Inflammatory macrophage treated with lipopolysaccharide for 1 hour (primary cell): ENCODE data around the gene NRXN3.

Experiments
- DNase-seq, 2 donors: peaks; one replicate each; pipeline ENCODE4 v3.0.0-alpha.2; 2020 to 2022

NRXN3 gene

DNA sequence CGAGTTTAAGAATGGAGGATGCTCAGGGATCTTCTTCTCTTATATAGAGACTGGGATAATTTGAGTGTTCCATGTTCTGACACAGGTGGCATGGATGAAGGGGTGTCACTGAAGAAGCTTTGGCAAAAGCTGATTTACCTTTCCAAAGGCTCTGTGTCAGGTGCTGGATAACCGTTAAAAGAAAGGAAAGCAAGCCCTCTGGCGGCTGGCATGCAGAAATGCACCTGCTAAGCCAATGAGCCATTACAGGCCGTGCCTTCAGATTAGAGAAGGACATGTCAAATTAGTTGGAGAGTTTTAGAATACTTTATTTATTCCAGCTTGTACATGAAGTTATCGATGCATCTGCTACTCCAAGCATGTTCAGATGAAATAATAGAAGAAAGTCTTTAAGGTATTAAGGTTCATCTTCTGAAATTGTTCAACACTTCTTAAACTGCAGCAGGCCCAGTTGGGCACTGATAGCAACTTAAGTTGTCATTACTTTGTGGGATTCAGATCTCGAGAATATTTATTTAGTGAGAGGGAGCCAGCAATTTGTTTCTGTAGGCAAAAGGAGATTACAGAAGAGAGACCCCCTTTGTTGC lies 678.2 kb downstream of the NRXN3 start:
- peak; percentile 2 to 33 for DNase-seq

DNA sequence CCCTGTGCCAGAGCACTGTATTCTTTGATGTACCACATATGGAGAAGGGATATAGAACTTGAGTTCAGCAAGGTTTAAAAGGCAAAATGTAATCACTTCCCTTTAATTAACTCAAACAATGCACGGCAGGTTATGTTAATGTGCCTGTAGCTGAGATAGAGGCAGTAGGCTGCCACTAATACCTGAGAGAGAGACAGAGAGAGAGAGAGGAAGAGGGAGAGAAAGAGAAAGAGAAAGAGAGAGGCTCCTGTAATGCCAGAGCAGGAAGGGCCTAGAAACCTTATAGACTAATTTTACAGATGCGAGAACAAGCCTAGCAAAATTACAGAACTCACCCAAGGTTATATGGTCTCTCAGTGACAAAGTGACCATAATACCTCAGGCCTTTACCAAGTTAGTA lies 679.8 kb downstream of the NRXN3 start:
- DNase-seq: no peak

DNA sequence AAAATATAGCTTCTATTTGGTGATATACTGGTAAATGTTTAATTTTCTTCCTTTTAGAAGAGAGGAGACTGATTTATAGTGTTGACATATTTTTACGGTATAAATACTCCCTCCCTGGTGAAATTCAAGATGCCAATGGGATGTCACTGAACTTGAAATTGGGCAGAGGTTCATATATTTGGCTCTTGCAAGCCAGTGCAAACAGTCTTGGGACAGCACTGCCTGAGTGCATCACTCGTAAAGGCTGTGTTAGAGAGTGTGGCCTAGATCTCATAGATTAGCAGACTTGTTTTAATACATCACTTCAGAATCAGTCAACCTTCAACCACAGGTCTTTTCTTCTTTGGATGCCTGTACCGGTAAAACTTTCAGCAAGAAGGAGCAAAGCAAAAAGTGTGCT lies 681.0 kb downstream of the NRXN3 start:
- DNase-seq: no peak

DNA sequence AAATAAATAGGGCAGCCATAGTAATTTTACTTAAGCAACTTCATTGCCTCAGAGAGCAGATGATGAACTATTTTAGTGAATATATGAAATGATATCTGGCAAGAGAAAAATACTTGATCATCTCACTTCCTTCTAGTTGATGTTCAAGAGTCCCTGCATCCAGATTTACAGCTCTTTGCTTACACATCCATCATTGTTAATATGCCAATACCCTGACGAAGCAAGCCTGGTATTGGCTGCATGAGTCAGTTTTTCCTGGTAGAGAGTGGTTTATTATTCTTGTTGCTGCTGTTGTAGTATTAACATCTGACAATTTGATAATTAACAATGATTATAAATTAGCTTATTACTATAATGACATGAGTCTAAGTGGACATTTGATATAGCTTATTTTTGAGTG lies 681.9 kb downstream of the NRXN3 start:
- no peak for DNase-seq

DNA sequence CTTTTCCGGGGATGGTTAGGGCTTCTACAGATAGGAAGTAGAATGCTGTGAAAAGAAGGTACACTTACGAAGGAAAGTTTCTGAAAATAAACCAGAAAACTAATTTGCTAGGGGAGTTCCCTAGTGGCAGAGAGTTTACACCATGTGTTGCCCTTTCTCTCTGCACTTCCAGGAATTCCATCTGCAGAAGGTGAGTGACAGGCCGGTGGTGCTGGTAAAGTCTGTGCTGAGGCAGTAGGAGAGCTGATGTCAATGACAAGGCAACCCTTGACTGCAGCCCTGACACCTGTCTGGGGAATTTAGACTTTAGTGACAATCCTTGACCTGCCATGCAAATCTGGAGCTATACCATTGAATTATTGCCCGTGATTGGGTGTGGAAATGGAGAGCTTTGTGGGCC lies 687.8 kb downstream of the NRXN3 start:
- DNase-seq: no peak

DNA sequence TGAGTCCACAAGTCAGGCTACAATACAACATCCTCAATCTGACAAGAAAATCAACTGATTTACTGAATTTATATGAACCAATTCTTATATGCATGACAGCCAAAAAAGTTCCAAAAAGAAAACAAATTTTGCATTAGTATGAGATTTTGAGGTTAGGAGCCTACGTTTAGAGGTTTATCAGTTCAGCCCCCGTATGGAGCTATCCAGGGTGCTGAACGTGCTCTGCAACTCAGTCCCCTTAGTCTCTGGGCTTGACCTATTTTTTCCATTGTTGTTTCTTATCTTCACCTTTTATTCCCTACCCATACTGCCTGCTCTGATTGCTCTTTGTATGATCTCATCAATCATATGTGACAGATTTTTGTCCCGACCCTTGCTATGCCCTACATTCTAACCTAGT lies 693.0 kb downstream of the NRXN3 start:
- peak in 1 of 2 donors; percentile 19 for DNase-seq

DNA sequence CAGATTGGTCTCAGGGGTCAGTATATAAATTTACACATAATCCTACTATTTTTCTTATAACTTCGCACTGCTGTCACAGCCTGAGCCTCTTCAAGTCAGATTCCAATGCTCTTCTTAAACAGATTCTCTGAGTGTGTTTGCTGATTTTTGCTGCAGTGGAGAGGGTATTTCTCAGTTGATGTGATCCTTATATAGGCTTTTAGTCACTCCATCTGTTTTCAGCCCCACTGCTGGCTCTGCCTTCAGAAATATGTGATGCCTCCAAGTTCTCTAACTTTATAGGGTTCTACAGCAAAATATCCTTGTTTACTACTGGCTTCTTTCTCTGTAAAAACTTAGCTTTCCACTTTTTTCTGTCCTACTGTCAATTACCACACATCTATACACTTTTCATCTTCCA lies 702.7 kb downstream of the NRXN3 start:
- DNase-seq: no peak

DNA sequence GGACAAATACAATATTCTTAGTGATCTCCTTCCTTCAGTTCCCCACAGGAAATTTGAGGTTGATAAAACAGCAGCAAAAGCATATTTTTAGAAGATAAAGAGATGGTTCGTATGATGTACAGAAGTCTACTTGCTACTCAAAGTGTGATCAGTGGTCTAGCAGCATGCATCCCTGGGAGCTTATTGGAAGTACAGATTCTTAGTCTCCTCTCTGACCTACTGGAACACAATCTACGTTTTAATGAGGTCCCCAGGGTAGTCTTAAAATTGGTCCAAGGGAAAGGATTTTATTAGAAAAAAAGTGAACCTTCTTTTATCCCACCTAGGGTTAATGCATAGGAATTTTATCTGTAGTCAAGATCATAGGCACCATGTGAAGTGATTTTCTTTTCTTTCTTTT lies 703.4 kb downstream of the NRXN3 start:
- no peak for DNase-seq

DNA sequence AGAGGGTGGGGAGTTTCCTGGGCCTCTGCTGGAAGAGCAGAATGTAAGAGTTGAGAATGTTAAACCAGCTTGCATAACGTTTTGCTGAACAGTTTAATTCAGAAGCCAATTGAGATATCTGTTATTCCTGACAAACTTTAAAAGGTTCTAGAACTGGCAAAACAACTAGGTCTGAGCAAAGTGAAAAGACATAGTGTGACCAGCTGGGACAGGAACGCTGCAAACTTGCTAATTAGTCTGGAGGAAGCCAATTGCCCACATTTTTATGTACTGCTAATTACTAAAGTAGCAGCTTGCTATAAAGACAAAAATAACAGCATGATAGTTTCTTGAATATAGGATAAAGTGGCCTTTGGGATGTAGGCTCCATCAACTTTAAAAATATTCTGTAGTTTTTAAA lies 704.9 kb downstream of the NRXN3 start:
- no peak for DNase-seq

DNA sequence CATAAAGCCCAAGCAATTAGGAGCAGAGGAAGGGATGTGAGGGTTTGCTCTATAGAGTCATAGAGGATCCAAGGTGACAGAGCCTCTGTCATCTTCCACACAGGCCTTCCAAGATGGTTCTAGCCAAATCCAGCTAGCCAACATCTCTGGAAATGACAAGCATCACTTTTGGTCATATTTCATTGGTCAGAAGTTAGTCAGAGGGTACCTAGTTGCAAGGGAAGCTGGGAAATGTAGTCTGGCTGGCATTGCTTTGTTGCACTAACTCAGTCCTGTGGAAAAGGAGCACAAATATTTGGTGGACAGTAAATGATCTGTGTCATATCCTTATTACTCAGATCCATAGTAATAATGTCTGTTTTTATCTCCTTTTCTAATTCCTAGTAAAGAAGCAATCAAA lies 715.7 kb downstream of the NRXN3 start:
- DNase-seq: no peak

DNA sequence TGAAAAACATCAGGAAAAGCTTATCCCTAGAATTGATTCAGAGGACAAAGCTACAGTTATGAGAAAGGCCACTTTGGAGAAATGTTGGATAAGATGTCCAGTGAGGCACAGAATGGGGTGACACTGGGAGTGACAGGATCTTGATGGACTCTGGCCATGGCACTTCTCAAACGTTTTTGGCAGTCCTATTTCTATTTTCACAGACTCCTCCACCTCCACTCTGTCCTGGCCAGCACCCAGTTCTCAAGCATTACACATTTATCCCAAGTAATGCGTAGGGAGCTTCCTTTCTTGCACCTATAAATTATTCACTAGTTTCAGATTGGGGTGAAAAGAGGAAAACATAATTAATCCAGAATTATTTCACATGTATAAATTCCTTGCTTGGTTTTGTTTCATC lies 727.3 kb downstream of the NRXN3 start:
- DNase-seq: no peak

DNA sequence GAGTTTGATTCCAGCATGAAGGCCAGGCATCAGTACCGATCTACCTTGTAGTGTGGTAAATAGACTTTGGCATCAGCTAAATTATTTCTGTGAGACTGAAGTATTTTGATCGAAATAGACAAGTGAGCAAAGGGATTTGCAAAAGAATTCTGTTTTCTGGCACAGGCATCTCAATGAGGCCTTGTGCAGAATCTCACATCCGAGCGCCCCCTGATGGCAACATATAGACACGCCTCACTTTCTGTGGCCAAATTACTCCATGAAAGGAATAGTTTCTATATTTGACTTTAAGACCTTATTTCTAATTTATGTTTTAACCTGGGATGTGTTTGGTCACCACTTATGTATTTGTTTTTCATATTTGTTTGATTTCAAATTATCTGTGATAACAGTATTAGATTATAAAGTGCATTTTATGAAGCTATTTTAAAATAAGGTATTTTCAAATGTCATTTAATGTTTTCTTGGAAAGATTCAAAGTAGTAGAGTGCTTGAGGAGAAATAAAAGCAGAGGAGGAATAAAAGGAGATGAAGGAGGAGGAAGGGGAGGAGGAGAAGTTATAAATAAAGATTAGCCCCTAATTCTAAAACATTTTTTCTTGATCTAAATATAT lies 731.9 kb downstream of the NRXN3 start:
- peak; percentile 6 to 9 for DNase-seq

DNA sequence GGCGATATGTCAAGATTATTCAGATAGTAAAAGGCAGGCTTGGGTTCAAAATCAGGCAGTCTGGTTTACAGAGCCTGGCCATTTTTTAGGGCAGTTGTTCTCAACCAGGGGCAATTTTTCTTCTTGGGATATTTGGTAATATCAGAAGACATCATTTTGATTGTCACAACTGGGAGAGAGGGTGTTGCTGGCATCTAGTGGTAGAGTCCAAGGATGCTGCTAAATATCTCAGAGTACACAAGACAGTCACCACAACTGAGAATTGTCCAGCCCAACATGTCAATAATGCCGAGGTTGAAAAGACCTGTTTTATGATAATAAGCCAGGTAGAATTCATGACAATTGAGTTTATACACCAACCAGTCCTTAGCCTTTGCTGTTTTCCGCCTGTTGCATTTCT lies 733.9 kb downstream of the NRXN3 start:
- DNase-seq: no peak

DNA sequence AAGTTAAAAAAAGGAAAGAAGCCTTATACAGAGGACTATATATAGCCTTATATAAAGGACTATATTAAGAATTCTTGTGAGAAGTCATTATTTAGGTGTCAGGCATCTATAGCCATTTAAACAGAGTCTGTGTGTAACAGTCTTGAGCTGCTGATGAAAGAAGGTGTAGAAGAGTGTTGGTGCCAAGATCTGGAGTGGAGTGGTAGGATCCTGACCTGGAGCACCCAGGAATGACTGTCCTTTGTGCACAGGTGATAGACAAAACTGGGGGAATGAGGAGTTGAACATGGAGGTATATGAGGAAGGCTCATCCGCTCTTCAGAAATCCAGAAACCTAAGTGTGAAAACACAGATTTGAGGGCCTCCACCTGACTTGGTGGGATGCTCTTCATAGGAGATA lies 747.3 kb downstream of the NRXN3 start:
- no peak for DNase-seq

DNA sequence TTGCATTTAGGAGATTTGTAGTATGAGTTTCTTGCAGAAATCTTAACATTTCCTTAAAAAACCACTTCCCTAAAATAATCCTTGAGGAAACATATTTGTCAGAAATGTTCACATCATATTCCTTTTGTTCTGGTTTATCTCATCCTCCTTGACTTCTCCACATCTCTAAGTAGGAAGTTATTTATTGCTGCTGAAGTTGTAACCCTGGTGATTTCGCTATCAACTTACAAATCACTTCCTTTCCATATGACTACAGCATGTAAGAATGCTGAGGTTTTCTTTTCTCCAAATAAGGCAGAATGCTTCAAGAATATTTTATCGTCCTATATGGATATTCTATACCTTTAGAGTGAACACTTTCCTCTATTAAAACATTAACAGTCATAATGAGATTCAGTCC lies 751.7 kb downstream of the NRXN3 start:
- no peak for DNase-seq

DNA sequence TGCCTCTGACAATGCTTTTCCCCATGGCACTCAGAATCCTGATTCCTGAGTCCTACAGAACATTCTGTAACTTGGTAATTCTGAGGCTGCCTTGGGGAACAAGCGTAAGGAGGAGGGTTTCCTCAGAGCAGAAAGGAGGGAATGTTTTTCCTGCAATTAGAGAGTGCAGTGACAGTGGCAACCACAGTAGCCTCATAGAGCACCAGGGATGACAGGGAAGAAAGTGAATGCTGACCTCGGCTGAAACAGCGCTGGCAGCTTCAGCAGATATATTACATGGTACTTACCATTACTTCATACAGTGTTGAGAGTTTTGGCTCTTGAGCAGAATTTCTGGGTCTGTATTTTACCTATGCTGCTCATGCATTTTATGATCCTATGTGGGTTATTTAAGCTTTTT lies 757.1 kb downstream of the NRXN3 start:
- DNase-seq: no peak

DNA sequence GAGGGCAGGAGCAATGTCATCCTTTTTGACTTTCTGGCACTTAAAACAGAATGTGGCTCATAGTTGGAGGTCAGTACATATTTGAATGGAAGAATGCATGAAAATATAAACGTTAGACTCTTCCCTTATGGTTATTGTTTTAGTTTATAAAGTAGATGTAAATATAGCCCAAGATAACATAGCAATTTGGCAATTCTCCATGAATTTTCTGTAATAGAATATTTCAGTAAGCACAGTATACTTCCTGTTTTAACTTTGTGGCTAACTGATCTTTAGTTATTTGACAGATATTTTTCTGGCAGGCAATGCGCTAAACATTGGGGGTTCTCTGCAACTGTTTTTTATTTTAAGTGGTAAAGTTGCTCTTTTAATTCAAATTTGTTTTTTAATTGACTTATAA lies 763.0 kb downstream of the NRXN3 start:
- DNase-seq: no peak

DNA sequence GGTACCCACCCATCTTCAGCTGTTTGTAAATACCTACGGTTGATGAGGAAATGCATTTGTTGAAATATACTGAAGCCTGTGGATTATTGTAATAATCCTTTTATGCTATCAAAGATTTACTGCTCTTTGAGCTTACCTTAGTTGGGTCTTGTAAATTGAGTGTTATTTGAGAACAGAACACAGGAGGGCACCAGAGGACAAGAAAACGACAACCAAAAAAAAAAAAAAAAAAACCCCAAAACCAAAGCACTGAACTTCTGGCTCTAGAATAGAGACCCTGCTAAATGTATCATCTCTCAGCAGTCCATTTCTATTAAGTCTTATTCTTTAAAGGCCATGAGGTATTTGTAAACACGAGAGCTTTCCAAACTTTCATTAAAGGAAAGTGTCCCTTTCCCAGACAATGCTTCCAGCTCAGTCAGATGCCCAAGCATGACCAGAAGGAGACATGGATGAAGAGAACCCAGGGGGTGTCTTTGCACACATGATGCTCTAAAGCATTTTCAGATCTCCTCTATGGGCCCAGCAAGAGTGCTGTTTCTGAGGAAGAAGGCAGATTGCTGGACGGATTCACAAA lies 763.9 kb downstream of the NRXN3 start:
- DNase-seq: peak in 1 of 2 donors; percentile 19

DNA sequence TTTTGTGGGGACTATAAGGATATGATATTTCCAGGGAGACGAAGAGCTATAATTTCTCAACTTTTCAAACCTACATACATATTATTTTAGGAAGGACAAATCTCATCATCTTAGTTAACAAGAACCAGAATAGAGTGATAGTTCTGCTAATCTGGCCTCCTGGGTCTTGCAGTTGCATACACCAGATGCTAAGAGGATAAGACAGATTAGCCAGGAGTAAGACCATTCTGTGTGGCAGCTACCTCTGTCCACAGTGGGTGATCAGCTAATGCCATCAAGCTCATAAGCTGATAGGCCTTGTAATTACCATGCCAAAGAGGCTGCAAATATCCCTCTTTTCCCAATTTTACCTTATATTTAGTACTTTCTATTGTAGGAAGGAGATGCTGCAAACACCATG lies 776.8 kb downstream of the NRXN3 start:
- DNase-seq: no peak

DNA sequence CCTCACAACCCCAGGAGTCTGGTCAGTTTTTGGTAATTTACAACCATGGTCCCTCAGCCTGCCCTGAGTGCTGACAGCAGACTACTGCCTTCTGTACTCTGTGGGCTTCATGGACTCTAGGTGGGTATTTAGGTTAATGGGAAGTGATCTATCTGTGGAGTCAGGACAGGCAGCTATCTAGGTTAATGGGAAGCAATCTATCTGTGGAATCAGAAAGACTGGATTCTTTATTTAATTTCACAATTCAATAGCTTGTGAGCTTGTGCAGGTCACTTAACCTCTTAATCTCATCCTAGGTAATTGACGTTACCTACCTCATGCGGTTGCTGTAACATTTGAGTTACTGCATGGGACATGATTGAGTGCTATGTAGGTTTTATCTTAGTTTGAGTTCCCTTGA lies 777.5 kb downstream of the NRXN3 start:
- DNase-seq: no peak

DNA sequence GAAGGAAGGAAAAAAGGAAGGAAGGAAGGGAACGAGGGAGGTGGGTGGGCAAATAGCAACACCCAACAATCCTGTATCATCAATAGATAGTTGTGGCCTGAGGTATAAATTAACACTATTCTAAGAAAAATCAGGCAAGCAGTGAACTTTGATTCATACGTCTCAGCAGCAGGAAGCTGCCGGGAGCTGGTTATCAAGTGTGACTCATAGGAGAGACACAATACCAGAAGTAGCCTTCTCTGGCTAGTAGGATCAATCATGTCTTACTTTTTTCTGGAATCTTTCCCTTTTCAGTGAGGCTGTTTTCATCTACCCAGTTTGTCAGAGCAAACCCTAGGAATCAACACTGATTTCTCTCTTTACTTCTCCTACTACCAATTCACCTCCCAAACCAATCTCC lies 780.5 kb downstream of the NRXN3 start:
- DNase-seq: no peak

DNA sequence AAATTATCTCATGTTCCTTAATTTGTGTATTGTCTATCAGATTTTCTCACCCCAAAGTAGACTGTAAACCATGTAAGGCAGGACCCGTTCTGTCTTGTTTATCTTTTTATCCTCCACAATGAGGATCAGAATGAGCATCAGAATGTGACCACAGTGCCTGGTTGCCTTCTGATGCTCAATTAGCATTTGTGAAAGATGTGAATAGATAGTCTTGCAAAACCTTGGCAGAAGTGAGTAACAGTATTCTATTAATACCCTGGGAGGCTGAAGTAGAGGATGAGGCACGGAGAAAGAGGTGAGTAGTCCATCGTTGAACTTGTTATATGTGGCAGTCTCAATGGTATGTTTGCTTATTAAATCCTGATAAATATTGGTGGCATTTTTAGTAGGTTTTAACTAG lies 781.4 kb downstream of the NRXN3 start:
- no peak for DNase-seq

DNA sequence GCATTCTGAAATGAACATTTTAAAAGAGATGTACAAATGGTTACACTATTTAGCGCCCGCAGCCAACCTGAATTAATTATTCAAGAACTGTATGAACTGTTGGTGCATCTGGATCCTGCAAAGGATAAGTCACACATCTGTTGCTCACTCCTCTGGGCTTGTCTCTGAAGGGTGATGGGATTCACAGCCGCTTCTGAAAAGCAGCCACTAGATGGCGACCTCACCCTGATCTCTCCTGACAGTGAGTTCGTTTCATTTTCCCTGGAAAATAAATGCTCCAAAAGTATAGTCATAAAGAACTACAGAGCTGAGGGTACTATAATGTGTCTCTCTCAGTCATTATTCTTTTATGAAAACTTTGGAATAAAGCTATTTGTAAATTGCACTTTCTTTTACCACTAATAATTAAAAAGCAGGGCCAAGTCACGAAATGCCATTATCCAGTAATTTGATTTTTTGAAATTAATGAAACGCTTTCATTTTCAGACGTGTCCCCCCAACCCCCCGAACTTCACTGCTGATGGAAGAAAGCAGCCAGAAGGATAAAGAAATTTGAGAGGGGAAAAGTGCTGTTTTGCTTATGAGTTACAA lies 789.6 kb downstream of the NRXN3 start:
- peak; percentile 23 to 70 for DNase-seq

DNA sequence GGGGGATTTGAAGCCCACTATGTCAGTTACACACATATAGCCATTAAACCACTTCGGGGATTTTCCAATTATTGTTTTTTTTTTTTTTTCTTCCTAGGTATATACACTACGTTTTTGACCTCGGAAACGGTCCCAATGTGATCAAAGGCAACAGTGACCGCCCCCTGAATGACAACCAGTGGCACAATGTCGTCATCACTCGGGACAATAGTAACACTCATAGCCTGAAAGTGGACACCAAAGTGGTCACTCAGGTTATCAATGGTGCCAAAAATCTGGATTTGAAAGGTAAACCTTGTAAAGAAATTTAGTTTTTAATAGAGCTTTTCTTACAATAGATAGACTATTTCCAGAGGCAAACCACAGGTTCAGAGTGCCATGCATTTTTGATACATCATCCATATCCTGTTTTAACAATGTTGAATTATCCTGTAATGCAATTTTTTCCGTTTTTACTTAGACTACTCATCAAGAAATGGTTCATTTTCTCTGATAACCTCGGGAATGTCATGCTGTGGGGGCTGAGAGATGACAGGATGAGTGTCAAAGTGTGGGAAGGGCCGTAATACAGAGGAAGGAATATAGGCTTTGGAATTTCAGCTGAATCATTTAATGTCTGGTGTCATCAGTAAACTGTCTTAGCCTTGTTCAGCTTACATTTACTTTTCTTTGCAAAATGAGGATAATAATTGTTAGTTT lies 797.1 kb downstream of the NRXN3 start:
- no peak for DNase-seq
